Measurements from ENCODE around the gene FTO. TPM values are rescaled to one million over a fixed set of nuclear protein-coding genes. Genes with fewer than 3 reads are reported as not detected.
A peak's percentile ranks its signal among the peaks of the same experiment; 100 is the strongest.

Gene FTO
- polyA plus RNA-seq, 2 of the 4 experiments (the other 2 are of a cell fraction) = 48.7 to 101 TPM

- Histone ChIP-seq H3K27ac (peak overlapping the region; percentile 64 to 75), H3K4me3 (peak overlapping the region; percentile 15; the same call in 1 of the 3 replicates), H3K4me1 (peaks cover 65% of the 10 kb centered on the region), H3K4me2 (peak overlapping the region; percentile 86), H3K9me3 (no peaks in the 10 kb centered on the region)
- ChIA-PET CTCF (interaction anchor here (1.4 kb wide), 1 partner anchor 19 kb away, joined by 3 read pairs; no protein-coding TSS in a partner anchor), POLR2A (no interaction called here)
- peak in 1 of 2 experiments; percentile 56 for DNase-seq (ENCODE audit: low read depth in 1 of 2, low spot score in 1 of 2)
- 8% methylated on average over 4 of the region's 4 CpGs for WGBS (ENCODE audit: missing lambda C conversion rate)
- TF ChIP-seq, protein P1, sequence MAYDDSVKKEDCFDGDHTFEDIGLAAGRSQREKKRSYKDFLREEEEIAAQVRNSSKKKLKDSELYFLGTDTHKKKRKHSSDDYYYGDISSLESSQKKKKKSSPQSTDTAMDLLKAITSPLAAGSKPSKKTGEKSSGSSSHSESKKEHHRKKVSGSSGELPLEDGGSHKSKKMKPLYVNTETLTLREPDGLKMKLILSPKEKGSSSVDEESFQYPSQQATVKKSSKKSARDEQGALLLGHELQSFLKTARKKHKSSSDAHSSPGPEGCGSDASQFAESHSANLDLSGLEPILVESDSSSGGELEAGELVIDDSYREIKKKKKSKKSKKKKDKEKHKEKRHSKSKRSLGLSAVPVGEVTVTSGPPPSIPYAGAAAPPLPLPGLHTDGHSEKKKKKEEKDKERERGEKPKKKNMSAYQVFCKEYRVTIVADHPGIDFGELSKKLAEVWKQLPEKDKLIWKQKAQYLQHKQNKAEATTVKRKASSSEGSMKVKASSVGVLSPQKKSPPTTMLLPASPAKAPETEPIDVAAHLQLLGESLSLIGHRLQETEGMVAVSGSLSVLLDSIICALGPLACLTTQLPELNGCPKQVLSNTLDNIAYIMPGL (CRISPR knock-in tag; IDR thresholded peaks at IDR 0.05; ENCODE audit: borderline replicate concordance) = no peak
- TF ChIP-seq NPAS2 (CRISPR knock-in tag; IDR thresholded peaks at IDR 0.05; ENCODE audit: borderline replicate concordance) (no peak), CBX2 (IDR thresholded peaks at IDR 0.05; ENCODE audit: borderline replicate concordance, low read depth) (no peak), HOXB13 (CRISPR knock-in tag; IDR thresholded peaks at IDR 0.05; ENCODE audit: low read depth) (no peak), RNF2 (IDR thresholded peaks at IDR 0.05; ENCODE audit: borderline replicate concordance, low read depth) (no peak), GATA3 (IDR thresholded peaks at IDR 0.05; ENCODE audit: borderline replicate concordance) (no peak), FOSL2 (IDR thresholded peaks at IDR 0.05) (no peak), FOSL2 (CRISPR knock-in tag; IDR thresholded peaks at IDR 0.05) (peak; percentile 12; the same call in 1 of the 2 replicates), KDM1A (IDR thresholded peaks at IDR 0.05; ENCODE audit: low read depth) (no peak), ZSCAN20 (CRISPR knock-in tag; IDR thresholded peaks at IDR 0.05) (no peak), CHD2 (IDR thresholded peaks at IDR 0.05; ENCODE audit: low read length, partially characterized antibody) (no peak), ESRRA (IDR thresholded peaks at IDR 0.05; ENCODE audit: borderline replicate concordance, low read length) (no peak), CEBPB (IDR thresholded peaks at IDR 0.05) (peak in 1 of 2 experiments; percentile 16; a peak in 1 of 4 replicates), TFCP2L1 (CRISPR knock-in tag; IDR thresholded peaks at IDR 0.05) (no peak), HEYL (CRISPR knock-in tag; IDR thresholded peaks at IDR 0.05) (no peak)
- ATAC-seq = peak; percentile 45 to 74; a peak in 4 of 6 replicates
- FAIRE-seq = no peak
Measured at GRCh38 chr16:53761962-53762703, 58.2 kb downstream of the FTO start.

GRCh38 chr16:53766304-53767016 is 62.5 kb downstream of the FTO start:
- FAIRE-seq = no peak
- peaks cover 84% of the 10 kb centered on the region for H3K4me1 ChIP-seq
- ChIA-PET POLR2A (no interaction called here), CTCF (interaction anchor here (1.0 kb wide), 2 partner anchors 9 to 12 kb away, joined by 4 read pairs; no protein-coding TSS in a partner anchor)
- 85% methylated on average over 10 of the region's 10 CpGs for WGBS (ENCODE audit: missing lambda C conversion rate)
- no peak overlapping the region for H3K4me3 ChIP-seq
- peak overlapping the region; percentile 44 to 70 for H3K27ac ChIP-seq
- TF ChIP-seq RNF2 (IDR thresholded peaks at IDR 0.05; ENCODE audit: borderline replicate concordance, low read depth) (no peak), MYC (IDR thresholded peaks at IDR 0.05; ENCODE audit: borderline replicate concordance, low read length) (no peak), CHD2 (IDR thresholded peaks at IDR 0.05; ENCODE audit: low read length, partially characterized antibody) (no peak)
- TF ChIP-seq, protein P2, sequence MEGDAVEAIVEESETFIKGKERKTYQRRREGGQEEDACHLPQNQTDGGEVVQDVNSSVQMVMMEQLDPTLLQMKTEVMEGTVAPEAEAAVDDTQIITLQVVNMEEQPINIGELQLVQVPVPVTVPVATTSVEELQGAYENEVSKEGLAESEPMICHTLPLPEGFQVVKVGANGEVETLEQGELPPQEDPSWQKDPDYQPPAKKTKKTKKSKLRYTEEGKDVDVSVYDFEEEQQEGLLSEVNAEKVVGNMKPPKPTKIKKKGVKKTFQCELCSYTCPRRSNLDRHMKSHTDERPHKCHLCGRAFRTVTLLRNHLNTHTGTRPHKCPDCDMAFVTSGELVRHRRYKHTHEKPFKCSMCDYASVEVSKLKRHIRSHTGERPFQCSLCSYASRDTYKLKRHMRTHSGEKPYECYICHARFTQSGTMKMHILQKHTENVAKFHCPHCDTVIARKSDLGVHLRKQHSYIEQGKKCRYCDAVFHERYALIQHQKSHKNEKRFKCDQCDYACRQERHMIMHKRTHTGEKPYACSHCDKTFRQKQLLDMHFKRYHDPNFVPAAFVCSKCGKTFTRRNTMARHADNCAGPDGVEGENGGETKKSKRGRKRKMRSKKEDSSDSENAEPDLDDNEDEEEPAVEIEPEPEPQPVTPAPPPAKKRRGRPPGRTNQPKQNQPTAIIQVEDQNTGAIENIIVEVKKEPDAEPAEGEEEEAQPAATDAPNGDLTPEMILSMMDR (IDR thresholded peaks at IDR 0.05) = no peak
- TF ChIP-seq, protein P3, sequence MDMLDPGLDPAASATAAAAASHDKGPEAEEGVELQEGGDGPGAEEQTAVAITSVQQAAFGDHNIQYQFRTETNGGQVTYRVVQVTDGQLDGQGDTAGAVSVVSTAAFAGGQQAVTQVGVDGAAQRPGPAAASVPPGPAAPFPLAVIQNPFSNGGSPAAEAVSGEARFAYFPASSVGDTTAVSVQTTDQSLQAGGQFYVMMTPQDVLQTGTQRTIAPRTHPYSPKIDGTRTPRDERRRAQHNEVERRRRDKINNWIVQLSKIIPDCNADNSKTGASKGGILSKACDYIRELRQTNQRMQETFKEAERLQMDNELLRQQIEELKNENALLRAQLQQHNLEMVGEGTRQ (IDR thresholded peaks at IDR 0.05) = peak; percentile 47; the same call in 1 of the 2 replicates
- peak overlapping the region; percentile 8; the same call in 1 of the 3 replicates for H3K4me2 ChIP-seq
- ATAC-seq = no peak
- no peaks in the 10 kb centered on the region for H3K9me3 ChIP-seq
- no peak for DNase-seq (ENCODE audit: low read depth in 1 of 2, low spot score in 1 of 2)

All from A549 (cell line).